A549 (cell line): ENCODE data around the gene IGSF3.

Experiments
- EHMT2 ChIP-seq: fragments of 200-600 bp; sonication (generic); IDR thresholded peaks from 2 replicates; pipeline ENCODE4 v1.6.1; 2016; ENCODE audit warnings: antibody characterized with exemption, low read depth, mild to moderate bottlenecking, moderate library complexity
- JUN ChIP-seq, 2 experiments: fragments of >200 bp; sonication (Bioruptor Twin); formaldehyde crosslinking; IDR thresholded peaks; 2 replicates in 1 of 2; 3 replicates in 1 of 2; pipeline ENCODE4 v1.6.1; 2016 to 2017
- POLR2A ChIP-seq: IDR thresholded peaks from 2 replicates; pipeline ENCODE4 v1.6.1; 2012; ENCODE audit warnings: mild to moderate bottlenecking, low read length
- ZFP36 ChIP-seq: fragments of 450-650 bp; IDR thresholded peaks from 2 replicates; pipeline ENCODE4 v1.6.1; 2014; ENCODE audit warnings: borderline replicate concordance; ENCODE audit not compliant: partially characterized antibody
- TF ChIP-seq, protein P1 (sequence below): fragments of >200 bp; sonication (Bioruptor Twin); formaldehyde crosslinking; IDR thresholded peaks from 3 replicates; pipeline ENCODE4 v1.5.1; 2016

DNA sequence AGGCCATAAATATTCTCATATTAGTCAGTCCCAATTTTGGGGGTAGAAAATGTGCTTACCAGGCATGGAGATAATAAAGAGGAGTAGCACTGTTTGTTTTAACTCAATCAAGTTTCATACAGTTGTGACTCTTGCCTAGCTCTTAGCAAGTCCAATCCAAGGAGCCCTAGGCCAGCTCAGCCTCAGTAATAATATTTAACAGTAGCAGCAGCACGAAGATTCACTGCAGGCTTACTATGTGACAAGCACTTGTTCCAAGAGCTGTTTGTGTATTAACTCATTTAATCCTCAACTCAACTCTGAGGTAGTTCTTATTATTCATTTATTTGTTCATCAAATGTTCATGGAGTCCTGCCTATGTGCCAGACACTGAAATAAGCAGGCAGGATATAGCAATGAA, 109.0 kb downstream of the IGSF3 start:
- TF ChIP-seq JUN (IDR thresholded peaks at IDR 0.05) (no peak), ZFP36 (no peak), POLR2A (no peak), EHMT2 (no peak)
- TF ChIP-seq, protein P1, sequence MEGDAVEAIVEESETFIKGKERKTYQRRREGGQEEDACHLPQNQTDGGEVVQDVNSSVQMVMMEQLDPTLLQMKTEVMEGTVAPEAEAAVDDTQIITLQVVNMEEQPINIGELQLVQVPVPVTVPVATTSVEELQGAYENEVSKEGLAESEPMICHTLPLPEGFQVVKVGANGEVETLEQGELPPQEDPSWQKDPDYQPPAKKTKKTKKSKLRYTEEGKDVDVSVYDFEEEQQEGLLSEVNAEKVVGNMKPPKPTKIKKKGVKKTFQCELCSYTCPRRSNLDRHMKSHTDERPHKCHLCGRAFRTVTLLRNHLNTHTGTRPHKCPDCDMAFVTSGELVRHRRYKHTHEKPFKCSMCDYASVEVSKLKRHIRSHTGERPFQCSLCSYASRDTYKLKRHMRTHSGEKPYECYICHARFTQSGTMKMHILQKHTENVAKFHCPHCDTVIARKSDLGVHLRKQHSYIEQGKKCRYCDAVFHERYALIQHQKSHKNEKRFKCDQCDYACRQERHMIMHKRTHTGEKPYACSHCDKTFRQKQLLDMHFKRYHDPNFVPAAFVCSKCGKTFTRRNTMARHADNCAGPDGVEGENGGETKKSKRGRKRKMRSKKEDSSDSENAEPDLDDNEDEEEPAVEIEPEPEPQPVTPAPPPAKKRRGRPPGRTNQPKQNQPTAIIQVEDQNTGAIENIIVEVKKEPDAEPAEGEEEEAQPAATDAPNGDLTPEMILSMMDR: no peak
